Tibial nerve (tissue), 3 donors: ENCODE measurements around the gene KRTAP15-1.
A peak's percentile ranks its signal among the peaks of the same experiment; 100 is the strongest.

Experiments used
- POLR2A ChIP-seq, 2 donors: fragments of 450-650 bp; IDR thresholded peaks; one replicate each; pipeline ENCODE4 v1.6.1; 2017; ENCODE audit warnings: antibody characterized with exemption in 2 of 2, mild to moderate bottlenecking in 2 of 2, moderate library complexity in 2 of 2
- TF ChIP-seq, protein P1 (sequence below), 5 experiments: fragments of 200-600 bp in 3 of 5; fragments of 450-650 bp in 2 of 5; sonication (generic) in 3 of 5; IDR thresholded peaks; one replicate each; pipeline ENCODE4 v1.5.1; 2016 to 2019; ENCODE audit warnings: antibody characterized with exemption in 5 of 5, mild to moderate bottlenecking in 3 of 5, moderate library complexity in 2 of 5

- TF ChIP-seq, protein P1, sequence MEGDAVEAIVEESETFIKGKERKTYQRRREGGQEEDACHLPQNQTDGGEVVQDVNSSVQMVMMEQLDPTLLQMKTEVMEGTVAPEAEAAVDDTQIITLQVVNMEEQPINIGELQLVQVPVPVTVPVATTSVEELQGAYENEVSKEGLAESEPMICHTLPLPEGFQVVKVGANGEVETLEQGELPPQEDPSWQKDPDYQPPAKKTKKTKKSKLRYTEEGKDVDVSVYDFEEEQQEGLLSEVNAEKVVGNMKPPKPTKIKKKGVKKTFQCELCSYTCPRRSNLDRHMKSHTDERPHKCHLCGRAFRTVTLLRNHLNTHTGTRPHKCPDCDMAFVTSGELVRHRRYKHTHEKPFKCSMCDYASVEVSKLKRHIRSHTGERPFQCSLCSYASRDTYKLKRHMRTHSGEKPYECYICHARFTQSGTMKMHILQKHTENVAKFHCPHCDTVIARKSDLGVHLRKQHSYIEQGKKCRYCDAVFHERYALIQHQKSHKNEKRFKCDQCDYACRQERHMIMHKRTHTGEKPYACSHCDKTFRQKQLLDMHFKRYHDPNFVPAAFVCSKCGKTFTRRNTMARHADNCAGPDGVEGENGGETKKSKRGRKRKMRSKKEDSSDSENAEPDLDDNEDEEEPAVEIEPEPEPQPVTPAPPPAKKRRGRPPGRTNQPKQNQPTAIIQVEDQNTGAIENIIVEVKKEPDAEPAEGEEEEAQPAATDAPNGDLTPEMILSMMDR (IDR thresholded peaks at IDR 0.05) = peak in 4 of 5 experiments; percentile 20 to 42 (median 36)
- TF ChIP-seq POLR2A (IDR thresholded peaks at IDR 0.05) = no peak
These were observed 5.9 kb upstream of the KRTAP15-1 start for GRCh38 chr21:30434033-30434631.
